ENCODE results near the gene TFF3.

The TFF3 gene

DNA sequence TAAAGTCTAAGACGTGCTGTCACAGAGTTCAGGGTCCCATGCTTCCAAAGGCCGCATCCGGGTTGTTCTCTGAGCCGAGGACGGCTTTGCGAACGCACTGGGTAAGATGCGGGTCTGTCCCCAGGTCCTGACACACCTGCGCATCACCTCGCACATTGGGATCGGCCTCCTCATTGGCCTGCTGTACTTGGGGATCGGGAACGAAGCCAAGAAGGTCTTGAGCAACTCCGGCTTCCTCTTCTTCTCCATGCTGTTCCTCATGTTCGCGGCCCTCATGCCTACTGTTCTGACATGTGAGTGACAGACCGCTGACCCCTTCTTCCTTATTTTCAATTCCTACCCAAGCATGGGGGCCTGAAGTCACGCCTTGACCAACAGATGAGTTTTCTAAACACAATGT, 25.3 kb downstream of the TFF3 start:
- DNase-seq (ENCODE audit: low read depth): no peak

DNA sequence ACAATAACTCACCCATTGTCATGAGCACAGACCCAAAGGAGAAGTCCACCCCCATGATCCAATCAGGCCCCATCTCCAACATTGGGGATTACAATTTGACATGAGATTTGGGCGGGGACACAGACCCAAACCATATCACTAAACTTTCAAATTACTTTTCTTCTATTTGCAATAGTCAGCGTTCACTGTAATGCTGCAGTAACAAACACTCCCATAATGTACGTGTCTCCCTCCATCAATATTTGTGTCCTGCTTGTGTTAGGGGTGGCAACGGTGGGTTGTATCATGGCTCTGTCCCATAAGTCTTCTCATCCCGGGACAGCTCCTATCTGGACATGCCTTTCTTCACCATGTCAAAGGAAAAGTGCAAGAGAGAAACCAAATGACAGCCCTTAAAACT, 26.2 kb downstream of the TFF3 start:
- DNase-seq (ENCODE audit: low read depth): no peak

DNA sequence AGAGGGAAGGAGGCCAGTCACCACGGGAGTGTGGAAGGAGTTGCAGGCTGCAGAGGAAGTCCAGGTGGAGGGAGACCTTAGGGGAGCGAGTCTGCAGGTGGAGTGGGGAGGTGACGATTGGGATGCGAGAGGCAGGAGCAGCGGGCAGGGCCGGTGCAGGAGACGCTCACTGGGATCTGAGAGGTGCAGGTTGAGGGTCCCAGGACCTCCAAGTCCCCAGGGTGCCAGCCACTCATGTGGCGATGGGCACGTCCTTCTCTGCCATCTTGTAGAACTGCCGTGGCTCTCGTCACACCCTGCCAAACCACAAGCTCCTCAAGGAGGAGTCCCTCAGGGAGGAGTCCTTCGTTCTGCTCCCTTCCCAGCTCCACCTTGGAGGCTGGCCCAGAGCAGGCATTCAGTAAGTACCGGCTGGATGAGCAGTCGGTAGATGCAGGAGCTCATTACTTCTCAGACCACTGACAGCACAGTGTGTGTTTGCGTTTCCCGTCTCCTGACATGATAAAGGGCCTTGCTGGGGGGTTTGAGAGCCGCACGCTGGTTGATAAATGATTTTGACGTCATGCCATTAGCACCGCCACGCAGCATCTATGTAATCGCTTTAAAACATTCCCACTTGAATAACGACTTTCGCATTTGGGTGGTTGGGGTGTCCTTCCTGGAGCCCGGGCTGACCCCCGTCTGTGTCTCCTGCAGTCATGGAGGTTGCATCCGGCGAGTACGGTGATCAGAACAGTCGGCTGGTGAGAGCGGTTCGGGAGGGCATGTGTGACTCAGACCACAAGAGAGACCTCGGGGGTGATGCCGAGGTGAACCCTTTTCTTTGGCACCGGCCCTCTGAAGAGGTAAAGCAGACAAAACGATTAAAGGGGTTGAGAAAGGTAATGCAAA, 27.8 kb downstream of the TFF3 start:
- no peak for DNase-seq (ENCODE audit: low read depth)

DNA sequence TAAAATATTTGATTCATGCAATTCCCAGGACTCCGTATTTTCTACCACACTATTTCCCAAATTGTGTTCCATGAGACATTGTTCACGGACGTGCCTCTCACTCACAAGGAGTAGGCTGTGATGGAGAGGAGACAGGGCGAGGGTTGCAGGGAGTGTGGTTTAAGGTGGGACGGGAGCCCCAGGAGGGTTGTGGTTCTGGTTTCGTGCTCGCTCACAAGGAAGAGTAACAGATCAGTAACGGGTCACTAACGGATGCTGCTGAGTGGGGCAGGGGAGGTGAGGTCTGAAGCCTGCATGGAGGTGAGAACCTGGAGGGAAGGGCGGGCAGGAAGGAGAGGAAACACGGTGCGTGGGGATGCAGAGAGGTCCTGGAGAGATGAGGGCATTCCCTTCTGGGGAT, 28.8 kb downstream of the TFF3 start:
- no peak for DNase-seq (ENCODE audit: low read depth)

DNA sequence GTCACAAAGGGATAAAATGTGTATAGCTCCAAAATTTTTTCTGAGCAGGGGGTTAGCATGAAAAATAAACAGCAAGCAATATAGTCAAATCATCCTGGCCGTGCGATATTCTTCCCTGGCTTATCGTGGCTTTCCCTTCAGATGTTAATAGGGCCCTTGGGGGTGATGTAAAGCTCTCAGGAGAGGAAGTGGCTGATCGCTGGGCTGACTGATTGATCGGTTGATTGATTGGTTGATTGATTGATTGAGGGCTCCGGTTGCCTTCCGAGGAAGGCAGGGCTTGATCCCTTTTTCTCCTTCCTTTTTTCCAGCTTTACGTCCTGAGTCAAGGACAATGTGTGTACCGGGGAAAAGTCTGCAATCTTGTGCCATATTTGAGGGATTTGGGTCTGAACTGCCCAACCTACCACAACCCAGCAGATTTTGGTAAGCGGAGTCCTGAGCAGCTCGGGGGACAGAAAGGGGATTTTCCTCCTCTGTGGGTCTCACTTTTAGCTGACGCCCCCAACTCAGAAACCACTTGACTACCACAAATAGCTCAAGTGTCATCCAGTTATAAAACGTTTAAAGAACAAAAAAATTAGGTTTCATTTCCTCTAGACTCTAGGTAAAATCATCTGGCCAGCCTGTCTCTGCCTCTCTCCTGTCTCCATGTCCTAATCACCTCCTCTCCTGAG, 29.5 kb downstream of the TFF3 start:
- no peak for DNase-seq (ENCODE audit: low read depth)

DNA sequence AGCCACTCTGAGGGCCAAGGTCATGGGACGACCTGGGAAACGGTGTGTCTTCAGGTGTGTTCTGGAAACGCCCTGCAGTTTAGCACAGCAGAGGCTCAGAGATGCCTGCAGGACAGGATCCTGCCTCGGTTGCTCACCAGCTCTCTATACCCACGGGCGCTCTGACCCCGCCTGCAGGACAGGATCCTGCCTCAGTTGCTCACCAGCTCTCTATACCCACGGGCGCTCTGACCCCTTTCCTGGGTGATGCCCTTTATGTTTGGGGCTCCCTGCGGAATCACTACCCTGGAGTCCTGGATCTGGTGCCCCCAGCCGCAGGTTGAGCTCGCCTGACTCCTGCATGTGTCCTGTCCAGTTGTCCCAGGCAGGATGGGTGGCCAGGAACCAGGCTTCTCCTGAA, 32.5 kb downstream of the TFF3 start:
- no peak for DNase-seq (ENCODE audit: low read depth)

DNA sequence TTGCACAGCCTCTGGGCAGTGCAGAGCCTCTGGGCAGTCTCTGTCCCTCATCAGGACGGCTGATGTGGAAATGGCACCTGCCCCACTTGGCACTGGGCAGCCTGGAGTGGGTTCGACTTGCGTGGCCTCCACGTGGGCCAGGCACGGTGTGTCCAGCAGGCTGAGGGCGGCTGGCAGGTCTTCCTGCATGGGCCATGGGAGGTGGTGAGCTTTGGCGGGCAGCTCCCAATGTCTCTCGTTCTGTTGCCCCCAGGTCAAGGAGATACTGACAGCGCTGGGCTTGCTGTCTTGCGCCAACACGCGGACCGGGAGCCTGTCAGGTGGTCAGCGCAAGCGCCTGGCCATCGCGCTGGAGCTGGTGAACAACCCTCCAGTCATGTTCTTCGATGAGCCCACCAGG, 33.2 kb downstream of the TFF3 start:
- no peak for DNase-seq (ENCODE audit: low read depth)

DNA sequence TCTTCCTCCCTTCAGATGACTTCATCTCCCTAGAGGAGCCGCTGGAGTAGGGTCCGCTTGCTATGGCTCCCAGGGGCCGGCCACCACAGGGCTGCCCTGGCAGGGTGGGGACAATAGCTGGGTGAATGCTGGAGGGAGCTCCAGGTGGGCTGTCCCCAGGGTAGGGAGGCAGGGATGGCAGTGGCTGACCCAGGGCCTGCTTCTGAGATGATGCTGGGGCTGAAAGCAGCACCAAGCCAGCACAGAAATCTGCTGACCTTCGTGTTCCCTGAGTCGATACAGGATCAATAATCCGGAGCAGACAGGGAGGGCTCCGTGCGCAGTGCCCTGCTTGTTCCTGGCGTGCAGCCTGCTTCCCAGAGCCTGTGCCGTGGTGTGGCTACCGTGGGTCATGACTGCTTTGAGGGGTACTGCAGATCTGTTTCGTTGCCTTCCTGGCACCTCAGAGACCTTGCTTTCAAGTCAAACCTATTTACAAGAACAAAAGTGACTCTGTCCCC, 34.0 kb downstream of the TFF3 start:
- no peak for DNase-seq (ENCODE audit: low read depth)

DNA sequence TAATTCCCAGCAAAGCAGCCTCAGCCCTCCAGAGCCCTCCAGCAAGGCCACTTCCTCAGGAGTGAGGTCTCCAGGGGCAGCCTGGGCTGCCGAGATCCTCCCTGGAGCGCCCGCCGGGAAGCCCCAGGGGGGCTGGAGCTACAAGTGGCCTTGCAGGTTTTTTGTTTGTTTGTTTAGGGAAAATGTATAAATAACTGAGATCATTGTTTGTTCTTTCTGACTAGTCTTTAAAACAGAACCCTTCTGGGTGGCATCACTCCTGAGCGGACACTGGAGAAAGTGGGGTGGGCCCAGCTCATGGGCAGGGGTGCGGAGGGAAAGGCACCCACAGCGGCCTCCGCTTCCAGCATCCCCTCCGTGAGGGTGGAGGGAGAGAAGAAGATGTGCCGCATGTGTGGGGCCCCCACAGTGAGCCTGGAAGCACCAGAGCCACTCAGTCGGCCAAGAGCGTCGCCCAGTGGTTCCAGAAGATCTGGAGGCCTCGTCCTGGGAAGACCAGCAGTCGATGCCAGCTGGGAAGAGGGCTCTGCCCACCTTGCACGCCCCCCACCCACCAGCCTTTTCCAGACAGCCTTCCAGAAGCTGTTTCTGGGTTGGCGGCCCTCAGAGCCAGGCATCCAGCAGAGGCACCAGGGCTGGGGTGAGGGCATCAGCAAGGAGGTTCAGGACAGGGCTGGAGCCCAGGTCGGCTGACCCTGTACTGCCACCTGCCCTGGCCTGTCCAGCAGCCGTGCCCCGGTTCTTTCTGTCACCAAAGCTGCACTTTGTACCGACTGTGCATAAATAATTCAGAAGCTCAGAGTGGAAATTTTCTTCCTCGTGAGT, 34.6 kb downstream of the TFF3 start:
- DNase-seq (ENCODE audit: low read depth): no peak

DNA sequence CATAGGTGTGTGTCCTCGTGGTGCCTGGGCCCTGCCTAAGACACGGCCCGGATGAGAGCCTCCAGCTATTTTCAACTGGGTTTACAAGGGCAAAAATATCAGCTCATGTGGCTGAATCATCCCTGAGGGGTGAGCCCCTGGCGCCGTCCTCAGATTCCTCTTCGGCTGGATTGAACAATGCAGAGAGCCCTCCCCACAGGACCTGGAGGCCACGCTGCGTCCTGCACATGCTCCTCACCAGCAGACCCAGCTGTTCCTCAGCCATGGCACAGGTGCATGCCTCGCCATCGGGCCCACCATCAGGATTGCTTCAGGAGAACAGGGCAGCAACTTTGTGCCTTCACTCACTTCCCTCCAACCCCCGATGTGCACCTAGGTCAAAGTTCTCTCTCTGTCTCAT, 35.3 kb downstream of the TFF3 start:
- DNase-seq (ENCODE audit: low read depth): no peak

DNA sequence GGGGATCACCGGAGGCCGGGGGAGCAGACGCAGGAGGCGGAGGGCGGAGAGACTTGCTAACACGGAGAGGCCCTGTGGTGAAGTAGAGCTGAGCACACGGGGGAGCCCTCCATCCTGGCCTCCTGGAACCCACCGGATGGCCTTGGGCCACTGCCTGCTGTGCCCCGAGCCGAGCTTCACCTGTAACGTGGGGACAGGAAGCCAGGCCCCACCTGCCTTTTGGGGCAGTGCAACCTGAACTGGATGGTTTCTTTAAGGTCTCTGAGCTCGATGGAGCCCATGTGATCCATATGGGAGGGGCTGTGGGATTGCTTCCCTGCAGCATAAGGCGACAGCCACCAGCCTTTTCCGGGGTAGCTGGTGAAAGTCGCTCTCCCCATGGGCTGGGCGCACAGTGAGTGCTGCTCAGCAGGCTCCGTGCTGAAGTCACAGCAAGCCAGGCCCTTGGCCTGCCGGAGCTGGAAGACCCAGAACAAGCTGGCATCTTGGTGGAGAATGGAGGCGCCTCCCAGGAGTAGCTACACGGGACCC, 35.8 kb downstream of the TFF3 start:
- no peak for DNase-seq (ENCODE audit: low read depth)

DNA sequence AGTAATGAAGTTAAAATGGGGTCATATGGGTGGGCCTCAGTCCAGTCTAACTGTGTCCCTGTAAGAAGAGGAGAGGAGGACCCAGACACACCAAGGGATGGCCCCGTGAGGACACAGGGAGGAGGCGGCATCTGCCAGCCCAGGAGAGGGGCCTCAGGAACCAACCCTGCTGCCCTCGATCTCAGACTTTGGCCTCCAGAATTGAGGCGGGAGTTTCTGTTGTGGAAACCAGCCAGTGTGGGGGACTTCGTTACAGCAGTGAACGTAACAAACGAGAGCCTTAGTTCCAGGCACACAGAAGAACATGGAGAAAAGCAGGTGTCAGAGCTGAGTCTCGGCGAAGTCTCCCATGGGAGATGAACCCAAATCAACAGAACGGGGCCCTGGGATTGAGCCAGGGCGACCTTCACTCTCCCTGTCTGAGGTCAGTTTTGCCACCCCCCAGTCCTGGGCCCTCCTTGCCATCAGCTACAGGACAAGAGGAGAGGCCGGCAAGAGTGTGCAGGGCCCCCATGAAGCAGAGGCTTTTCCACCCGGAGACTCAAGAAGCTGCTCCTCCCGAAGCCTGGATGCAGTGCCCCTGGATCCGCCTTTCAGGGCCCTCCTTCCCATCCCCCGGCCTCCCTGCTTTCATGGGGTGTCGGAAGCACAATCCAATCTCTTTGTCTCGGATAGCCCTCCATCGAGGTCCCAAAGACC, 36.6 kb downstream of the TFF3 start:
- DNase-seq (ENCODE audit: low read depth): no peak

DNA sequence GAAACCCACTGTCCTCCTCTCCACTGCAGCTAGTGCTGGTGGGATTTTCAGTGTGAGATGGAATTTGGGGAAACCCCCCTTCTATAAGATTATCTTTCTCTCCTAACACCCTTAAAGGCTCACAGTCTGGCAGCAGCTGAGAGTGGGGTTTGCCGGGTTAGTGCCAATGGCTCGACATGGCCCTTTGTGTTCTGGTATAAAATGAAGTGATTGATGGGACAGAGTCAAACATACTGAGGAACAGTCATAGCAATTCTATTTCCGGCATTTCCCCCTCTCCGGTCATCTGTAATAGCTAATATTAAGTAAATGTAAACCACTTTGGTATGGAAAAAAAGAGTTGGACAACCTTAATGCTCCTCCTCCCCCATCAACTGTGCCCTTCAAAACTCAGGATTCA, 37.6 kb downstream of the TFF3 start:
- DNase-seq (ENCODE audit: low read depth): no peak

DNA sequence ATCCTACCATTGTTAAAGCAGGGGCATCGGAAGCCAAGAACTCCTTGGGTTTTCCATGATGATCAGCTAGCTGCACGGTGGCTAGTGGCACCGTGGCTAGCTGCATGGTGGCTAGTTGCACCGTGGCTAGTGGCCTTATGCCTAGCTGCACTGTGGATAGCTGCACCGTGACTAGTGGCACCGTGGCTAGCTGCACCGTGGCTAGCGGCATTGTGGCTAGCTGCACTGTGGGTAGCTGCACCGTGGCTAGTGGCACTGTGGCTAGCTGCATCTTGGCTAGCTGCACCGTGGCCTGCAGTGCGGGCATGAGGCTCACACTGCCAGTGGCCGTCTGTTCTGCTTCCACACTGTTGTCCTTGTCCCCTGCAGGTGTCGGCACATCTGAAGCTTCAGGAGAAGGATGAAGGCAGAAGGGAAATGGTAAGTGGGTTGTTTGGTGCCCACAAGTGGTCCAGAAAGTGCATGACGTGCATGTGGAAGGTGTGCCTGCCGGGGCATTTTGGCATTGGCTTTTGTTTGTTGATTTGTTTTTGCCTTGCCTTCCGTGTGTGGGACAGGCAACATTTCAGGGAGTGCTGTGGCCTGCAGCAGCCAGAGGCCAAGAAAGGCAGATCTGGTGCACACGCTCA, 38.6 kb downstream of the TFF3 start:
- no peak for DNase-seq (ENCODE audit: low read depth)

DNA sequence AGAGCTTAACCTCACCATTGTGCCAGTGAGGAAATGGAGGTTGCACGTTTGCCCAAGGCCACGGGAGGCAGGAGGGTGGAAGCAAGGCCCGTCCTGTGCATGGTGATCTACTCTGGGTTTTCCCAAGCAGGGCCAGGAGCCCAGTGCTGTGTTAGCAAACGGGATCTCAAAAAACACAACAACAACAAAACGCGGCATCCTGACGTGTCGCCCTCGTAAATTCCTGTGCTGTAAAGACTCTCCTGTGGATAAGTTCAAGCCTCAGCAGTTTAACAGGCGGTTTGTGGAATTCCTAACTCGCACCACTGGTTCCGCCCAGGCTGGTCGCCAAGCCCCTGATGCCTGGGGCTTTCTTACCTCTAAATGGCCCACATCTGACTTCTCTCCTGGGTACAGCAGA, 39.1 kb downstream of the TFF3 start:
- DNase-seq (ENCODE audit: low read depth): no peak

DNA sequence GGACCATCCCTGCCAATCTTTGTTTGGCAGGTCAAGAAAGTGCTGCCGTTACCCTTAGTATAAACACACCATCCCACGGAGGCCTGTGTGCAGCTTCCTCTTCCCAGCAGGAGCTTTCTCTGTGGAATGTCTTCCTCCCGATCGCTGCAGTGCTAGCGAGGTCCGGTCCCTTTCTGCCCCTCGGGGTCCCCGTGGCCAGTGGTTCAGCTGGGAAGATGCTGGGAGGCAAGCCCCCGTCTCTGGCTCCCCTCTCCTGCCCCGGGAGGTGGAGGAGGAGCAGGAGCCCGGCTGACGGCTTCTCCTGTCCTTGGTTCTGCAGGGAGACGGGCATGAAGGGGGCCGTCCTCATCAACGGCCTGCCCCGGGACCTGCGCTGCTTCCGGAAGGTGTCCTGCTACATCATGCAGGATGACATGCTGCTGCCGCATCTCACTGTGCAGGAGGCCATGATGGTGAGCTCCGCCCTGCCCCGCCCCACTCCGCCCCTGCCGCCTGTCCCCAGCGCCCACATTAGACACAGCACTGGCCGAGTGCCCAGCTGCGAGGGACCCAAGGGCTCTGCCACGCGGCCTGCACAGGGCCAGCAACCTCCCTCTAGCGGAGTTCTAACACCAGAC, 42.1 kb downstream of the TFF3 start:
- DNase-seq (ENCODE audit: low read depth): no peak

DNA sequence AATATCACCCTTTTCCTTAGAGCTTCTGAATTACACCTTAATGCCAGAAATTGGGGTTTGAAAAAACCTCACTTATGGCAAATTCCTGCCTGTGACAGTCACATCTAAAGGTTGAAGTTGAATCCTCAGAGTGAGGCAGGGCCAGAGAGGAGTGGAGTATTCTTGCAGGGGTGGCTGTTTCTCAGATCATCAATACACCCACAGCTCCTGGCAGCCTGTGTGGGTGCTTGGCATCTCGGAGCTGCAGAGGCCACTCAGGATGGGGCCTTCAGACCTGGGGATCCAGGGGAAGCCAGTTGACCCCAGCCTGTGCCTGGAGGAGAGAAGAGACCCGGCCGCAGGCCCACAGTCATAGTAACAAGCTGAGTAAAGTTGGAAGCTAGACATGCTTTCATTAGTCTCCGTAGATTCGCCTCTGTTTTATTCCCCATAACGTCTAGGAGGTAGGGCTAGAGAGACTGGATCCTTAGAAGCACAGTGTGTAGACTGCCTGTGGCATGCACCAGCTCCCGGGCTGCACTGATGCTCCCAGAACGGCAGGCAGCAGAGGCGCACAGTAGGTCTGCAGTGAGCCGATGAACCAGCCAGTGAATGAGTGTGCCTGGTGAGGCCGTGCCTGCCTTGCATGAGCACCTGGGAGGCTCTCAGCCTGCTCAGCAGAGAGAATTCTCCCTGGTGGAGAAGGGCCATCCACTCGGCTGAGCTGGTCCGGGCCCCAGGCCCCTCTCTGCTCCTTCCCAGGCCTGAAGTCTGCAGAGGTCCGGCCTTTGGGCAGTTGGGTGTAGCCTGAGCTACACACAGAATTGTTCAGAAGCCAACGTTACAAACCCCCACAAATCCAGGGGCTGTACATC, 42.9 kb downstream of the TFF3 start:
- DNase-seq (ENCODE audit: low read depth): no peak

DNA sequence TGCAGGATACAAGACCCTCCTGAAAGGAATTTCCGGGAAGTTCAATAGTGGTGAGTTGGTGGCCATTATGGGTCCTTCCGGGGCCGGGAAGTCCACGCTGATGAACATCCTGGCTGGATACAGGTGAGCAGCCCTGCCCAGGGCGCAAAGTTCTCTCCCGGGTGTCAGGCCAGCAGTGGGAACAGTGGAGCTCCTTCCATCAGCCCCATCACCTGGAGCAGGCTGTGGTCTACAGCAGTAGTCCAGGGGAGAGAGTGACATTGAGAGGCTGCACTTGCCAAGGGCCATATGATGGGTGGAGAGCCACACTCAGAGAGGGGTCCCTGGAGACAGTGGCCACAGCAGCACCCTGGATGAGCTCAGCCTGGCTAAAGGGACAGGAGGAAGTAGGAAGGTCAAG, 44.1 kb downstream of the TFF3 start:
- DNase-seq (ENCODE audit: low read depth): no peak

DNA sequence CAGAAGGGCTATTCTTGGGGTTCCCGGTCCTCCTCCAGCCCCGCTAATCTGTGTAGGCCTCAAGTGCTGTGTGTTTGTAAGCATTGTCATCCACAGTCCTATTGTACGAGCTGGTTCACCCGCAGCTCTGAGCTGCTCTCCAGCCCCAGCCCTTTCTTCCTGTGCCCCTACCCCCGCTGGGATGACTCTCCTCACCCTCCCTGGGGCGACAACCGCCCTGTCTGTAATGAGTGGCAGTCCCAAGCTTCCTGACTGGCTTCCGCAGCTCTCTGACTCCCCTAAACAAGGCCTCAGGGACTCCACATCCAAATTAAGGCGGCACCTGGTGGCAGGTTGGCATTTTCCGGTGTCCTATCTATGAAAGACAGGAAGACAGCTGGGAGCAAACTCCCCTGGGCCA, 45.8 kb downstream of the TFF3 start:
- DNase-seq (ENCODE audit: low read depth): no peak

All from activated T-cell treated with anti-CD3 and anti-CD28 coated beads for 1 hour (primary cell).